Panc1 (cell line): Measurements from ENCODE around the gene MICAL1.

Experiments used
- CTCF ChIP-seq: fragments of 450-650 bp; IDR thresholded peaks from 2 replicates; pipeline ENCODE4 v1.5.1; 2017; ENCODE audit warnings: mild to moderate bottlenecking
- SIN3A ChIP-seq: IDR thresholded peaks from 2 replicates; pipeline ENCODE4 v1.6.1; 2012; ENCODE audit warnings: low read depth, mild to moderate bottlenecking, low read length, moderate library complexity, borderline replicate concordance; ENCODE audit not compliant: insufficient read depth

GRCh38 chr6:109466212-109466923 lies 10.8 kb upstream of the MICAL1 start:
- no peak for TF ChIP-seq CTCF
- no peak for TF ChIP-seq SIN3A
